ENCODE measurements around the gene OLFM3.

DNA sequence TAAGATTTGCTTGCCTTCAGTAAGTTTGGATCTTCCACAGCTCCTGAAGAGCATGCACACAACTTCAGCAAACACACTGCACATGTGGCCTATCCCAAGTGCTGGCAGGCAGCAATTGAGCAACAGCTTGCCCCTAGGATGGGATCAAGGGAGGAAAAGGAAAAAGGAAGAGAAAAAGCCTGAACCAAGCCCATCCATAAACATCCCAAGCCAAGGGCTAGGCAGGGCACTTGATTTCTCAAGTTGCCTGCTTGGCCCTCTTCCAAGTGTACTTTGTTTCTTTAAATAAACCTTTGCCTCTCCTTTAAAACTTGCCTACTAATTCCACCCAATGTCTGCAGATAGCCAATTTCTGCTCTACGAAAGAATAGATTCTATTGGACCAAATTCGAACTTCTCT lies 49.0 kb upstream of the OLFM3 start:
- no peak for TF ChIP-seq POLR2AphosphoS5 (IDR thresholded peaks at IDR 0.05; ENCODE audit: low read length)
- TF ChIP-seq EZH2 (IDR thresholded peaks at IDR 0.05; ENCODE audit: borderline replicate concordance, control insufficient read depth, low read depth, low read length): no peak
- TF ChIP-seq, protein P1, sequence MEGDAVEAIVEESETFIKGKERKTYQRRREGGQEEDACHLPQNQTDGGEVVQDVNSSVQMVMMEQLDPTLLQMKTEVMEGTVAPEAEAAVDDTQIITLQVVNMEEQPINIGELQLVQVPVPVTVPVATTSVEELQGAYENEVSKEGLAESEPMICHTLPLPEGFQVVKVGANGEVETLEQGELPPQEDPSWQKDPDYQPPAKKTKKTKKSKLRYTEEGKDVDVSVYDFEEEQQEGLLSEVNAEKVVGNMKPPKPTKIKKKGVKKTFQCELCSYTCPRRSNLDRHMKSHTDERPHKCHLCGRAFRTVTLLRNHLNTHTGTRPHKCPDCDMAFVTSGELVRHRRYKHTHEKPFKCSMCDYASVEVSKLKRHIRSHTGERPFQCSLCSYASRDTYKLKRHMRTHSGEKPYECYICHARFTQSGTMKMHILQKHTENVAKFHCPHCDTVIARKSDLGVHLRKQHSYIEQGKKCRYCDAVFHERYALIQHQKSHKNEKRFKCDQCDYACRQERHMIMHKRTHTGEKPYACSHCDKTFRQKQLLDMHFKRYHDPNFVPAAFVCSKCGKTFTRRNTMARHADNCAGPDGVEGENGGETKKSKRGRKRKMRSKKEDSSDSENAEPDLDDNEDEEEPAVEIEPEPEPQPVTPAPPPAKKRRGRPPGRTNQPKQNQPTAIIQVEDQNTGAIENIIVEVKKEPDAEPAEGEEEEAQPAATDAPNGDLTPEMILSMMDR (IDR thresholded peaks at IDR 0.05 in 2 of 3, conservative IDR thresholded peaks at IDR 0.05 in 1 of 3; ENCODE audit: control insufficient read depth in 2 of 3, extremely low read depth in 1 of 3, insufficient read depth in 1 of 3, low read depth in 3 of 3, low read length in 3 of 3): no peak
- no peak for TF ChIP-seq KDM1A (IDR thresholded peaks at IDR 0.05; ENCODE audit: borderline replicate concordance)
- no peak for TF ChIP-seq MYC (IDR thresholded peaks at IDR 0.05; ENCODE audit: insufficient read depth, insufficient read length, insufficient replicate concordance, low read length, severe bottlenecking)
- no peak for TF ChIP-seq JUND (IDR thresholded peaks at IDR 0.05; ENCODE audit: low read depth, low read length)
- TF ChIP-seq SMC3 (IDR thresholded peaks at IDR 0.05; ENCODE audit: borderline replicate concordance, low read length): no peak
- no peak for TF ChIP-seq YY1 (IDR thresholded peaks at IDR 0.05; ENCODE audit: low read depth, low read length)
- TF ChIP-seq RBBP5 (conservative IDR thresholded peaks at IDR 0.05): no peak
- no peak for TF ChIP-seq POLR2A (IDR thresholded peaks at IDR 0.05; ENCODE audit: low read depth, low read length)
- TF ChIP-seq, protein P2, sequence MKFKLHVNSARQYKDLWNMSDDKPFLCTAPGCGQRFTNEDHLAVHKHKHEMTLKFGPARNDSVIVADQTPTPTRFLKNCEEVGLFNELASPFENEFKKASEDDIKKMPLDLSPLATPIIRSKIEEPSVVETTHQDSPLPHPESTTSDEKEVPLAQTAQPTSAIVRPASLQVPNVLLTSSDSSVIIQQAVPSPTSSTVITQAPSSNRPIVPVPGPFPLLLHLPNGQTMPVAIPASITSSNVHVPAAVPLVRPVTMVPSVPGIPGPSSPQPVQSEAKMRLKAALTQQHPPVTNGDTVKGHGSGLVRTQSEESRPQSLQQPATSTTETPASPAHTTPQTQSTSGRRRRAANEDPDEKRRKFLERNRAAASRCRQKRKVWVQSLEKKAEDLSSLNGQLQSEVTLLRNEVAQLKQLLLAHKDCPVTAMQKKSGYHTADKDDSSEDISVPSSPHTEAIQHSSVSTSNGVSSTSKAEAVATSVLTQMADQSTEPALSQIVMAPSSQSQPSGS (IDR thresholded peaks at IDR 0.05; ENCODE audit: low read length): no peak
- TF ChIP-seq RAD21 (IDR thresholded peaks at IDR 0.05; ENCODE audit: insufficient read depth, low read depth, low read length): no peak

Measured in GM12878 (cell line).